ENCODE results near the gene SMCHD1. TPM values are rescaled to one million over a fixed set of nuclear protein-coding genes. Genes with fewer than 3 reads are reported as not detected.
"Not testable (repeated sequence)": the region's sequence is repeated elsewhere in the genome, so short reads cannot be mapped to it uniquely, and the experiment has no call there.

The SMCHD1 gene
- total RNA-seq, 1 donor from 2014 or later = 58.5 TPM

- DNase-seq = no peak
These were observed 166.8 kb downstream of the SMCHD1 start for GRCh38 chr18:2822213-2822921.

GRCh38 chr18:2823202-2823601 is 167.7 kb downstream of the SMCHD1 start:
- no peak for DNase-seq

GRCh38 chr18:2823966-2824365 is 168.4 kb downstream of the SMCHD1 start:
- no peak for DNase-seq

- DNase-seq = no peak
These were observed 169.3 kb downstream of the SMCHD1 start for GRCh38 chr18:2824865-2825264.

- no peak for DNase-seq
These were observed 170.2 kb downstream of the SMCHD1 start for GRCh38 chr18:2825613-2826175.

- no peak for DNase-seq
These were observed 171.1 kb downstream of the SMCHD1 start for GRCh38 chr18:2826581-2826980.

- DNase-seq = no peak
These were observed 171.5 kb downstream of the SMCHD1 start for GRCh38 chr18:2827061-2827460.

- not testable (repeated sequence) for DNase-seq
These were observed 180.6 kb downstream of the SMCHD1 start for GRCh38 chr18:2836118-2836517.

GRCh38 chr18:2837290-2837689 is 181.8 kb downstream of the SMCHD1 start:
- DNase-seq = not testable (repeated sequence)

GRCh38 chr18:2839202-2839601 is 183.7 kb downstream of the SMCHD1 start:
- DNase-seq = no peak

GRCh38 chr18:2840521-2840920 is 185.0 kb downstream of the SMCHD1 start:
- DNase-seq = no peak

- DNase-seq = no peak
These were observed 187.6 kb downstream of the SMCHD1 start for GRCh38 chr18:2843146-2843545.

GRCh38 chr18:2845172-2845571 is 189.6 kb downstream of the SMCHD1 start:
- no peak for DNase-seq

GRCh38 chr18:2846636-2847316 is 191.2 kb downstream of the SMCHD1 start, which contains the start of gene EMILIN2:
EMILIN2 (plus strand) TSS chr18:2847006; CDS start chr18:2847189, 183 bp downstream.
- DNase-seq = peak; percentile 26

- DNase-seq = peak; percentile 33
These were observed 192.1 kb downstream of the SMCHD1 start for GRCh38 chr18:2847317-2848246.

- DNase-seq = peak; percentile 5
These were observed 193.0 kb downstream of the SMCHD1 start for GRCh38 chr18:2848247-2849246.

GRCh38 chr18:2850816-2851215 is 195.3 kb downstream of the SMCHD1 start:
- DNase-seq = peak; percentile 34

- DNase-seq = no peak
These were observed 196.2 kb downstream of the SMCHD1 start for GRCh38 chr18:2851771-2852170.

GRCh38 chr18:2852460-2852859 is 196.9 kb downstream of the SMCHD1 start:
- DNase-seq = not testable (repeated sequence)

GRCh38 chr18:2853173-2853925 is 197.8 kb downstream of the SMCHD1 start:
- DNase-seq = no peak
